Measurements from ENCODE around the gene SSBP3.

The SSBP3 gene

GRCh38 chr1:54263601-54264226 lies 142.5 kb downstream of the SSBP3 start:
- DNase-seq, result no peak

- DNase-seq, result no peak
These were observed 143.9 kb downstream of the SSBP3 start for GRCh38 chr1:54262244-54262643.

DNA sequence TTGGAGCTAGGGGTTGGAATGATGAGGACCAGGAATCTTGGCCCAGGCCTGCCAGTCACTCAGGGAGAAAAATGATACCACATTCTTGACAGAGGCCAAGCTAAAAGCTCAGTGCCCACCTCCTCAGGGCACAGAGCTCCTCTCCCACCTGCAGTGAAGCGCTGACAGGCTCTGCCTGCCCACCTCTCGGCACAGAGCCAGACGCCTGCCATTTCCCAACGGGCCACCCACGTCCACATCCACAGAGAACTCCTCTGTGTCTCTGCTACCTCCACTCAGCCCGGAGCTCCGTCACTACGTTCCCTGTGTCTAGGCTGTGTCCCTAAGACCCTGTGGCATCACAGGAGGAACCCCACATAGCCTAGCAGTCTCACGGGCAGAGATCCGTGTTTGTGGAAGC lies 145.4 kb downstream of the SSBP3 start:
- no peak for DNase-seq

DNA sequence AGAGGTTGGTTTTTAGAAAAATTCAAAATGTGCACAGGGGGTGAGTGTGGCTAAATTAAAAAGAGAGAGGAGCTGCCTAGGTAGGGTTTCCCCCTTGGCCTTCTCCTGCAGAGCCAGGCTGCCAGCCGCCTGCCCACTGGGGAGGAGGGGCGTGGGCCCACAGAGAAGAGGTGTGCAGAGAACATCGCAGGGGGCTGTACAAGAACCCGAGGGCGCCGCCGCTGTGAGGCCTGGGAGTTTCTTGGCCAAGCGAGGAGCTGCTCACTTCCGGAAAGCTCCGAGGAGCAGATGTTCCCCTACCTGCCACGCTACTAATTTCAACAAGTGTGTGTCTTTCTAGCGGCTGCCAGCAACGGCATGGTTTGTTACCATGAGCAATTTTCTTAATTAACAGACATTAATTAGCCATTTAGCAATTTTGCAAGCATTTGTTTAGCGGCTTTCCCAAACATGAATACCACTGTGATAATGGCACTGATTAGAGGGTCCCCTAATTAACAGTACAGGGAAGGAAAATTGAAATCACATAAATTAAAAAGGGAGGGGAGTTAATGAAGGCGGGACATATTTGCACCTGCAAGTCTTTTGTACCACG lies 146.6 kb downstream of the SSBP3 start:
- no peak for DNase-seq

DNA sequence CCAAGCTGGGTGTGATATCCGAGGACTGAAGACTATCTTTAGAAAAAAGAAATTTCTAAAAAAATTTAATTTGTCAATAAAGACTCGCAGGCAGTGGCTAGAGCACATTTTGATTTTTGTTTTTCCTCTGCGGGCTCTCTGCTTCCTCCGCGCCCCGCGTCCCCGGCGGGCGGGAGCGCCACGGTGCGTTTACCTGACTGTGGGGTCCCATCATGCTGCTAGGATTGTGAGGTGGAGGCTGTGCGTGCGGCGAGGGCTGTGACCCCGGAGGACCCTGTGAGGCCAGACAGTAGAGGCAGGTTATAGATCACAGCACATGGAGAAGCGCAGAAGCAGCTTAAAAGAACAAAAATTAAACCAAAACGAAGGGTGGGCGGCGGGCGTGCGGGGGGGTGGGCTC lies 148.3 kb downstream of the SSBP3 start:
- DNase-seq, result no peak

DNA sequence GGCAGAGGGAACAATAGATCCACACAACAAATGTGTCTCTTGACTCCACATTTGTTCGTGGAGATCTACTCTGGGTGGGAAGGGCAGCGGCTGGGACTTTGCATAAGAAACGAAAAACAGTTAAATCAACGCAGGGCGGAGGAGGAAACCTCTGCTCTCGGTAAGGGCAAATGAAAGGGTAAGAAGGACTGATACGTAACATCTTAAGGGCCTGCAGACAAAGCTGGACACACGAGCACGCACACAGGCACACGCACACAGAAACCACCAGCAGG lies 148.9 kb downstream of the SSBP3 start:
- no peak for DNase-seq

- no peak for DNase-seq
These were observed 149.5 kb downstream of the SSBP3 start for GRCh38 chr1:54256522-54257345.

GRCh38 chr1:54255026-54255702 lies 151.0 kb downstream of the SSBP3 start:
- DNase-seq, result no peak

DNA sequence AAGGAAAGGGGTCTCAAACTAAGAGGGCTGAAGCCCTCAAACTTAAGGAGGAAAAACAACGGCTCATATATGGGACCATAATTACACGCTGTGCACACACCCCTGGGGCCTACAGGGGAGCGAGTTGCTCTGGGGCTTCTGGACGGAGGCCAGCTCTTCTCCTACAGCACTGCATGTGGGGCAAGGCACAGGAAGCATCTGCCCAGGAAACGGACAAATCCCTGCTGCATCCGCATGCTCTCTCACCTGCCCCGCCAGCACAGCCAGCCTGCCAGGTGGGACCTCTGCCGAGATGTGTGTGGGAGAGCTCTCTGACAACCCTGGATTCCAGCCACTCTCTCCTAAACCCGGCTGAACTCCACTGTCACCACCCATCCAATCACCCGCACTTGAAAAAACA lies 152.1 kb downstream of the SSBP3 start:
- DNase-seq, result no peak

DNA sequence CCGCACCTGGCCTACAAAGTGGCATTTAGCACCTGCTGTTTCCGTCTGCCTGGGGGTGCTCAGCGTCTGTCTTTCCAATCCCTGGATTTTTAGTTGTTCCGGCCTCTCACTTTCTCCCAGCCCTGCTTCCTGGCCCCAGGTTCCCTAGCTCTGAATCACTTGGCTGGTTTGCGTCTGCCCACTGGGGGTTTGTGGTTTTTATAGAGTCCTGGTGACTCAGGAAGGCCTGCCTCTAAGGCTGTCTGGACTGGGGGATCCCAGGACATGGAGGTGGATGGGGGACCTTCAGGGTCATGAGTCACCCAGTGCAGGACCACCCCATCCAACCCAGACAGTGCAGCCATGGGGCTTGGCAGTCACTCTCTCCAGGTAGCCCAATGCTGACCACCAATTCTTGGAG lies 152.7 kb downstream of the SSBP3 start:
- DNase-seq, result no peak

DNA sequence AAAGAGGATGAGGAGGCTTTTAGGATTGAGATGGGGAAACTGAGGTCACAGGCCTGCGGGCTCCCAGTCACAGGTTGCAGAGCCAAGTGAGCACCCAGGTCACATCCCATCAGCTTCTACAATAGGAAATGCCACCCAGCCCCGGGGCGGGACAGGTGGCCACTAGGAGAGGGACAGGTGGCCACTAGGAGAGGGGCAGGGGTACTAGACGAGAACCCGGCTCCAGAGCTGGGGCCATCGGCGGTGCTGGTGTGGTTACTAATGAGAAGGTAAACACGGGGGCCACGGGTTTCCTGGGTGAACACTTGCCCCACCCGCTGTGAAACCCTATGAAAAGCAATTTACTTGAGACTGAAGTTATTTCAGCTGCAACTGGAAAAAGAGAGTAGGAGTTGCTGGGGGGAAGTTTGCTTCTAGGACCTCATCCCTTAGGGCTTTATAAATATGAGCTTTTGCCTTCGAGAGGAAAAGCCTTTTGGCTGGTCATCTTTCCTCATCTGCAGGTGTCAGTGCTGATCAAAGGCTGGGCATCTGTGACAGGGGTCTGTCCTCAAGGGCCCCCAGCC lies 153.7 kb downstream of the SSBP3 start:
- DNase-seq, result no peak

DNA sequence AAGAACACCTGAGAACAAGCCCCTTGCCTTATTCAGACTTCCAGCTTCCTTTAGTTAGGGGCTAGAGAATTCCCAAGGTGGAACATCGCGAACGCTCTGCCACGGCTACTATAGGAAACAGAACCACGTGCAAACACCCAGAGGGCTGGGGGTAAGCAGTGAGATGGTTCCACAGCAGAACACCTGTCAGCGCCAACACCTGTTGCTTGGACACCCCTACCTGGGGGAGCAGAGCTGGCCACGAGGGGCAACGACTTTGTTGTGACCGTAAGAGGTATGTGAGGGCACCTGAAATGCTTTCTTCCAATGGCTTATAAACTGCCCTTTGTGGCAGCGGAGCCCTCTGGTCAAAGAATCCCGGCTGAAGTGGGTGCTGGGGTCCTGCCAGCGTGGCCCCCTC lies 155.5 kb downstream of the SSBP3 start:
- DNase-seq, result no peak

DNA sequence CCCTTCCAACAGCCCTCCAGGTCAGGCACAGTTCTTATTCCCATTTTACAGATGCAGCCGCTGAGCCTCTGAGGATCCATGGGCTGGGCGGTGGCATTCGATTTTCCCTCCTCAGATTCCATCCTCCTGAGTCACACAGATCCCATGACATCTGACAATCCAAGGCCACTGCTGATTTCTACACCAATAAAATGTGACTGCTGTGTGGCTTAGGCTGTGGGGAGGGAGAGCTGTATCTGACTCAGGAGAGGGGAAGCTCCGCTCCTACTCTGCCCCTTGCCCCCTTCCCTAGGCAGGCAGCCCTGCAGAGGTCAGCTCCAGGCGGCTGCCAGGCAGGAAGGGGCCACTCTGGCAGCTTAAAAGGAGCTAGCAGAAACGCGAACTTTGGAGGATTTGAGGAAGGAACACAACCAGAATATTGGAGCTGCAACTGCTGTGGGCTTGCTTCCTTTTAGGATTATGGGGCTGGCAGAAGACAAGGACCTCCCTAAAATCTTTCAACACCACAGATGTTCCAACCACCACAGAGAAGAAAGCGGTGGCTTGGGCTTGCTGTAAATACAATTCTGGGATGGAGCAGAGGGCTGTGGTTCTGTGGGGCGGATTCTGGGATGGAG lies 156.3 kb downstream of the SSBP3 start:
- no peak for DNase-seq

GRCh38 chr1:54248966-54249365 lies 157.2 kb downstream of the SSBP3 start:
- no peak for DNase-seq

DNA sequence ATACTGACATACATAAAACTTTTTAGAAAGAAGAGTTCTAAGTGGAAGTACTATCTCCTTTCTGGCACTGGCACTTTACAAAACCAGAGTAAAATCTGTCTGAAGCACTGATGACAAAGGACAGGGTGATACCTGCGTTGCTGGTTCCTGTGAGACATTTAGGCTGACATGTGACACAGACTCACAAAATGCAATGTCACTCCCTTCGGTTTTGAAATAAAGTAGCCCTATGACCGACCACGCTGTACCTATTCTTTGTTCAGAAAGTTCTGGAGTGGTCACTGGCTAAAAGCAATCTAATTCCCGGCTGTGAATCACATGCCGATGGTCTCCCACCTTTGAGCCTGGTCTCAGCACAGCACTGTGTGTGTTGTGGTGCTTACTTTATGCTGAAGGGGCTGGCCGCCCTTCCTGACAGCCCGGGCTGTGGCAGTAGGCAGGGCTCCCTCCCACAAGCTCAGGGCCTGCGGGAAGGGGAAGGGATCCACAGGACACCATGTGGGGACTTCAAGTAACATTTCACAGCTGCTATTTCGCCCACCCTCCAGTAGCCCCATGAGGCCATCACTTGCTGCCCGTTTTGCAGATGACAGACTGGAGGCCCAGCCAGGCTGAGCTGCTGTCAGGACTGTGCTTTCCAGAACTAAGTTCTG lies 158.2 kb downstream of the SSBP3 start:
- no peak for DNase-seq

GRCh38 chr1:54246116-54246721 lies 160.0 kb downstream of the SSBP3 start:
- DNase-seq, result no peak

- DNase-seq, result no peak
These were observed 160.7 kb downstream of the SSBP3 start for GRCh38 chr1:54245501-54245900.

- no peak for DNase-seq
These were observed 161.5 kb downstream of the SSBP3 start for GRCh38 chr1:54244655-54245054.

GRCh38 chr1:54243022-54243421 lies 163.2 kb downstream of the SSBP3 start:
- DNase-seq, result no peak

- DNase-seq, result no peak
These were observed 164.8 kb downstream of the SSBP3 start for GRCh38 chr1:54241364-54241763.

GRCh38 chr1:54240741-54241335 lies 165.4 kb downstream of the SSBP3 start:
- DNase-seq, result no peak

DNA sequence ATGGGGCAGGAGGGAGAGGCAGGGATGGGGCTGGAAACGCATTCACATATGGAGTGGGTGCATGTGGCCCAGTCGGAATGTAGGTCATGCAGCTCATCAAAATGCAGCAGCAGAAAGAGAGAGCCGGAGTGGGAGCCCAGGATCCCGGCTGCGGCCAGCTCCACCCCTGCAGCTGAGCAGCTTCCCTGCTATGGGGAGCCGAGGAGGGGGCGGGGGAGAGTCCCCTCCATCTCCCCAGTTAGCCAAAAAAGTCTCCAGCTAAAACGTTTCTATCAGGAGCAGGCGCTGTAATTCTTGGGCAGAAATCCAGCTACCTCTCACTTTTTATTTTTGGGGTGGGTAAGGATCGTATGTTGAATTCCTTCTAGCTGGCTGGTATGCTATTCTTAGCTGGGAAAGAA lies 166.6 kb downstream of the SSBP3 start:
- DNase-seq, result no peak
